ENCODE measurements around the gene POMC.
"Not testable (repeated sequence)": the region's sequence is repeated elsewhere in the genome, so short reads cannot be mapped to it uniquely, and the experiment has no call there.

Gene POMC

DNA sequence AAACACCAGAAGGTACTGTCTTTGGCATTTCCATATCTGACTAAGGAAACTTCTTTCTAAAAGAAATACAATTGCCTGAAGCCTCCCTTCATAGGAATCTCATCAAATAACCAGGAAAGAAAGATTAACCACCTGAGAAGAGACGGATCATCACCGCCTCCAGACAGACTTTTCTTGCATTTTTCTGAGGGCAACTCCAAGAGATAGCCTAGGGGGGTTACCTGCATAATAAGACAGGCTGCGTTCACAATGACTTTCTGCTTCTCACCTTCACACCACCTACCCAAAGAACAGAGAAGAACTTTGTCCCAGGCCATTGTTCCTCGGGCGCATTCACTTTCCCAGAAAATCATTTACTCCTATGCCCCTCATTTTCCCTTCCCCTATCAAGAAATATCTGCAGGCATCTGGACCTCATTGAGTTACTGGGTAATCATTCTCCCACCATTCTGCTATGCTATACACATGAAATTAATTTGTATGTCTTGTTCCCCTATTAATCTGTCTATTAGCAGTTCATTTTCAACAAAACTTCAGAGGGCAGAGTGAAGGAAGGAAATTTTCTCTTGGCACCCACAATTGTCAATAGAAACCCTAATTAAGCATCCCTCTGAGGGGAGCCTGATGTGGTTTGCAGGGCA, 8.3 kb upstream of the POMC start:
- DNase-seq (ENCODE audit: low read depth in 2 of 3, low spot score in 2 of 3) = no peak

DNA sequence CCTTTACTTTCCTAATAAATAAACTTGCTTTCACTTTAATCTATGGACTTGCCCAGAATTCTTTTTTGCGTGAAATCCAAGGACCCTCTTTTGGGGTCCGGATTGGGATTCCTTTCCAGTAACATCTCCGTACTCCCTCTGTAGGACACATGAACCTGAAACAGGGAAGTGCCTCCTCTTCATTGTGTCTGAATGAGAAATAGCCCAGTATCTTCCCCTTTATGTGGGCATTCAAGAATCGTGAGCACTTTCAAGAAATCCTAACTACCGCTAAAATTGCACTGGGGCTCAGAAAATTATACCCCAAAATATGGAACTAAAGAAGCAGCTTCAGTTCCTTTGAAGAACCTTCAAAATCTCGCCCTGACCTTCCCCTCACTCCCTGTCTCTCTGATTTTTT, 7.8 kb upstream of the POMC start:
- no peak for DNase-seq (ENCODE audit: low read depth in 2 of 3, low spot score in 2 of 3)

DNA sequence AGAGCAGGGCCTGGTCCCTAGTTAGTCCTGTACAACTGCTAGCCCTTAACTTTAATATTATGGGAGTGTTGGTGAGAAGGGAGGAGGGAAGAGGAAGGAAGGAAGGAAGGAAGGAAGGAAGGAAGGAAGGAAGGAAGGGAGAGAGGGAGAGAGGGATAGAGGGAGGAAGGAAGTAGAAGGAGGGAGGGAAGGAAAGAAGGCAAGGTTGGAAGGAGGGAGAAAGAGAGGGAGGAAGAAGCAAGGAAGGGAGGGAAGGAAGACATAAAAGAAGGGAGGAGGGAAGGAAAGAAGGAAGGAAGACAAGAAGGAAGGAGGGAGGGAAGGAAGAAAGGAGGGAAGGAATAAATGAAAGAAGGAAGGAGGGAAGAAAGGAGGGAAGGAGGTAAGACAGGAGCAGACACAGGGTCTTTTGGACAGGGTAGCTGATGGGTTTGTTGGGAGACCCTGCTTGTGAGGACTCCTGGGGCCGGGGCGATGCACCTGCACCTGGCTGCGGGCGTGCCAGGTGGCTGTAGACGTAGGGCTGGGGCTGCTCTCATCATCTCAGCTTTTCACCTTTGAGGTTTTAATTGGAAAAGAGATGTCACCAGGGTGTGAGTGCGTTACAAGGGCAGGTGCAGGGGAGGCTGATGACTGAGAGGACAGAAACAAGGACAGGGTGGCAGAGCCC, 5.9 kb upstream of the POMC start:
- no peak for DNase-seq (ENCODE audit: low read depth in 2 of 3, low spot score in 2 of 3)

DNA sequence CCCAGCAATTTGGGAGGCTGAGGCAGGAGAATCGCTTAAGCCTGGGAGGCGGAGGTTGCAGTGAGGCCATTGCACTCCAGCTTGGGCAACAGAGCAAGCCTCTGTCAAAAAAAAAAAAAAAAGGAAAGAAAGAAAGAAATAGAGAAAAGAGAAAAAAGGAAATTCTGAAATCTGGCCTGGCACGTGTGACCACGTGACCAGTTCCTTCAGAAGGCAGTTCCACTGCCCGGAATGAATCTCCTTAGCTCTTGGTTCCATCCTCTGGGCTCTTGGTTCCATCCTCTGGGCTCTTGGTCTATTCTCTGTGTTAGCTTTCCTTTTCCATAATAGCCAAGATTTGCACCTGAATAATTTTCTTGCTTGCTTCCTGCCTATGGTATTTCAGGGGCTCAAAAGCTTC, 5.3 kb upstream of the POMC start:
- no peak for DNase-seq (ENCODE audit: low read depth in 2 of 3, low spot score in 2 of 3)

DNA sequence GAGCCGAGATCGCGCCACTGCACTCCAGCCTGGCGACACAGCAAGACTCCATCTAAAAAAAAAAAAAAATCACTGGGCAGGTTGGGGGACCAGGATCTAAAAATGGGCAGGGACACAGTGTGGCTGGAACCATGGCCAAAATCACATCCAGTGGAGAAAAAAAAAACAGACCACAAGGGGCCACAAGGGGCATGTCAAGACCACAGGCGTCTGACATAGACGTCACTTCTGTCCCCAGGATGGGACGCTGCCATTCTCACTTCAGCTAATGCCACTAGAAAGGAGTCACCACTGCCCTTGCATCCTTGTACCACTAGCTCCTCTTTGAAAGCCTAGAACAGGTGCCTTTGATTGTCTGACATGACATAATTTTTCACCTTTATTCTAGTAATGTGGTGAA, 2.5 kb upstream of the POMC start:
- no peak for DNase-seq (ENCODE audit: low read depth in 2 of 3, low spot score in 2 of 3)

DNA sequence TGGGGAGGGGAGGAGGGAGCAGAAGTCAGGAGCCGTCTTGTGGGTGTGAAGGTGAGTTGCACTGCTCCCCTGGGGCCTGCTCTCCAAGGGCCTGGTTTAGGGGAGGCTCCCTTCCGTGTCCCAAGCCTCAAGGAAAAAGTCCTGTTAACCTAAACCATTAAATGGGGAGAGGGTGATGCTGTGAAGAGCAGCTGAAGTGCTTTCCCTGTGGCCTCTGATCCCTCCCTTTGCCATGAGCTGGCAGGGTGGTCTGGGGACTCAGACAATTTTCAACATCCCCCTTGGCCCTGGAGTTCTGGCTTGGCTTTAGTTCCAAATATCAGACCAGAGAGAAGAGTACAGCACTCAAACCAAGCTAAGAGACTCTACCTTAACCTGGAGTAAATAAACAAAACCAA, 692 bp upstream of the POMC start:
- no peak for DNase-seq (ENCODE audit: low read depth in 2 of 3, low spot score in 2 of 3)

DNA sequence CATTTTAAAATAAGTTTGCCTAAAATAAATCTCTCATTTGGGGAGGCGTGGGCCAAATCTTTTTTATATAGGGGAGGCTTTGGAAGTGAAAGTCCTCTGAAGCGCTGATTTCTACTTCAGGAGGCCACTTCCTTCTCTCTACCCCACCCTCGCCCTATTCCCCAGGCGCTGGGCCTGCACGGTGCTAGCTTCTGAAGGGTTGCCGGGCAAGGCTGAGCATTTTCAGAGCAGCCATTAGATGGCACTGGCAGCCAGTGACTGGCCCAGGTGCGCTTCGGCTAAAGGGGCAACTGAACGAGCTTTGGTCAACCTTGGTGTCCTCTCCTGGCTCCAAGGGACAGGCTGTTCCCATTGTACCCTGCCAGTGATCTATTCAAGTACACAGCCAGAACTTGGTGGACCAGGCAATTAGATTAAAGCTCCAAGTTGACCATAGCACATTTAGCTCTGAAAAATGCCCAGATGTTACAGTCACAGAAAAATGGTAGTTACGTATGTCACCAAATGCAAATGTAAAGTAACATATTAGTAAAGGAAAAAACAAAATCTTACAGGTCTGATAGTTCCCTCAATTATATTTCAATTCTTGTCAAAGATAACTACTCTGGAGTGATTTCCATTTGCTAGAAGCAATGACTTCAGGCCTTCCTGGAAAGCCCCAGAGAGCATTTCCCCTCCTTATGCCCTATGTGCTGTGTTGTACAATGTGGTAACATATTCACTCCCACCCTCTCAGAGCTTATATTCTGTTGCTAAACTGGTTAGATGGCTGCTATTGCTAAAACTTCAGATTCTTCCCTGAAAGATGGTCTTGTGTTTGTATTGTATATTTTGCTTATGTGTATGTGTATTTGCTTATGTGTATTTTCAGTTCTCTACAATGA, 2.1 kb downstream of the POMC start:
- no peak for DNase-seq (ENCODE audit: low read depth in 2 of 3, low spot score in 2 of 3)

DNA sequence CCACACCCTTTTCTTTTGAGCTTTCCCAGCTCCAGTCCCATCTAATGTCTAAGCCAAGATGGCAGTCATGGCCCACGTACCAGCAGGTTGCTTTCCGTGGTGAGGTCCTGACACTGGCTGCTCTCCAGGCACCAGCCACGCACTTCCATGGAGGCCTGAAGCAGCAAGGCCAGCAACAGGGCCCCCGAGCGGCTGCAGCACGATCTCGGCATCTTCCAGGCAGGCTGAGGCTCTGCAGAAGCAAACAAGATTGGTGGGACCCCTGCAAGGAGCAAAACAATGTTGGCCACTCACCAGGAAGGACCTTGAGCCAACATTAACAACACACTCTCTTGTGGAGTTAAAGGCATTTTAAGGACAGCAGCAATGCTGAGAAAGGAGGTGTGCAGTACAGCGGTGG, 3.8 kb downstream of the POMC start:
- no peak for DNase-seq (ENCODE audit: low read depth in 2 of 3, low spot score in 2 of 3)

DNA sequence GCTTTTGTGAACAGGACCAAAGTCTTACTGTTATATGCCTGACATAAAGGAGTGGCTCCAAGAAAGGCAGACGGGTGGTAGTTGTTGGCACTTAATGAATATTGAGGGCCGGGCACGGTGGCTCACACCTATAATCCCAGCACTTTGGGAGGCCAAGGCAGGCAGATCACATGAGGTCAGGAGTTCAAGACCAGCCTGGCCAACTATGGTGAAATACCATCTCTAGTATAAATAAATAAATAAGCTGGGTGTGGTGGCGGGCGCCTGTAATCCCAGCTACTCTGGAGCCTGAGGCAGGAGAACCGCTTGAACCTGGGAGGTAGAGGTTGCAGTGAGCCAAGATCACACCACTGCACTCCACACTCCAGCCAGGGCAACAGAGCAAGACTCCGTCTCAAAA, 6.3 kb downstream of the POMC start:
- DNase-seq (ENCODE audit: low read depth in 2 of 3, low spot score in 2 of 3) = not testable (repeated sequence)

DNA sequence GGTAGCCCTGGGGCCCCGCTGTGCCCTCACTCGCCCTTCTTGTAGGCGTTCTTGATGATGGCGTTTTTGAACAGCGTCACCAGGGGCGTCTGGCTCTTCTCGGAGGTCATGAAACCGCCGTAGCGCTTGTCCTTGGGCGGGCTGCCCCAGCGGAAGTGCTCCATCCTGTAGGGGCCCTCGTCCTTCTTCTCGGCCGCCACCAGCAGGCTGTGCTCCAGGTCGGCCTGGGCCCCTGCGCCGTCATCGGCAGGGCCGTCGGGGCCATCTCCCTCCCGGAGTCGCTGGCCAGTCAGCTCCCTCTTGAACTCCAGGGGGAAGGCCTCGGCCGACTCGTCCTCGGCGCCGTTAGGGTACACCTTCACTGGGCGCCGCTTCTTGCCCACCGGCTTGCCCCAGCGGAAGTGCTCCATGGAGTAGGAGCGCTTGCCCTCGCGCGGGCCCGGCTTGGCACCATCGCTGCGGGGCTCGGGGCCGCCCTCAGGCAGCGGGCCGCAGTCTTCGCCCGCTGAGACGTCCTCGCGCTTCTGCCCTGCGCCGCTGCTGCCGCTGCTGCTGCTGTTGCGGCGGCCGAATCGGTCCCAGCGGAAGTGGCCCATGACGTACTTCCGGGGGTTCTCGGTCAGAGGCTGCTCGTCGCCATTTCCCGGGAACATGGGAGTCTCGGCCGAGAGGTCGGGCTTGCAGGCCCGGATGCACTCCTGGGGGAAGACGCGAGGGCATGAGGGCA, 7.2 kb downstream of the POMC start:
- DNase-seq (ENCODE audit: low read depth in 2 of 3, low spot score in 2 of 3) = peak; percentile 47 to 55 (median 50)

DNA sequence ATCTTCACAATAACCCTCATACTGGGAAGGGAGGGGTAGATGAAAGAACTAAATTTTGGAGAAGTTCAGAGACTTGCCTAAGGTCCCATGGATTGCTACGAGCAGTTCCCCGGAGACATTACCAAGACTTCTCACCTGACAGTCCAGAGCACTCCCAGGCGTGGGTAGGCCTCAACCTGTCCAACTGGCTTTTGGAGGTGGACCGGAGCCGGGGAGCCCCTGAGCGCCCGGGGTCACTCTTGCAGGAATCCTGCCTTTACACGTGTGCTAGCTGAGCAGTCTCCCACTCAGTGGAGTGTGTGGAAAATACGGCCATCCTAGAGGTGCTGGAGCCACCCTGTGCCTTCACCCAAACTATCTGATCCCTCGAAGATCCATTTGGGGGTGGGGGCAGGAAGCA, 8.0 kb downstream of the POMC start:
- no peak for DNase-seq (ENCODE audit: low read depth in 2 of 3, low spot score in 2 of 3)

DNA sequence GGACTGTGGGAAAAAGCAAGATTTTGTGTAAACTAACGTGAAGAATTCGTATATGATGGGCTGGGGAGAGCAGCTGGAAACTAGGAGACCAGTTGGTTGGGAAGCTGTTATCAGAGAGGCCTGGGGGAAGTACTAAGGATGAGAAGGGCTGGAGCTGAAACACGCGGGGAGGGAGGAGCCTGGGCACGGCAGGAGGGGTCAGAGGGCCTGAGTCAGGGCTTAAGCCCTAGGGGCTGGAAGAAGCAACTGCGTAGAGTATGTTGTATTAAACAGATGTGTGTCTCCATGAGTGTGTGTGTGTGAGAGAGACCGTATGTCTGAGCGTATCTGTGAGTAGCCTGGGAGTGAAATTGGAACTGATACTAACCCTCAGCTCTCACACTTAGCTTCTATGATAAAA, 8.4 kb downstream of the POMC start:
- no peak for DNase-seq (ENCODE audit: low read depth in 2 of 3, low spot score in 2 of 3)

DNA sequence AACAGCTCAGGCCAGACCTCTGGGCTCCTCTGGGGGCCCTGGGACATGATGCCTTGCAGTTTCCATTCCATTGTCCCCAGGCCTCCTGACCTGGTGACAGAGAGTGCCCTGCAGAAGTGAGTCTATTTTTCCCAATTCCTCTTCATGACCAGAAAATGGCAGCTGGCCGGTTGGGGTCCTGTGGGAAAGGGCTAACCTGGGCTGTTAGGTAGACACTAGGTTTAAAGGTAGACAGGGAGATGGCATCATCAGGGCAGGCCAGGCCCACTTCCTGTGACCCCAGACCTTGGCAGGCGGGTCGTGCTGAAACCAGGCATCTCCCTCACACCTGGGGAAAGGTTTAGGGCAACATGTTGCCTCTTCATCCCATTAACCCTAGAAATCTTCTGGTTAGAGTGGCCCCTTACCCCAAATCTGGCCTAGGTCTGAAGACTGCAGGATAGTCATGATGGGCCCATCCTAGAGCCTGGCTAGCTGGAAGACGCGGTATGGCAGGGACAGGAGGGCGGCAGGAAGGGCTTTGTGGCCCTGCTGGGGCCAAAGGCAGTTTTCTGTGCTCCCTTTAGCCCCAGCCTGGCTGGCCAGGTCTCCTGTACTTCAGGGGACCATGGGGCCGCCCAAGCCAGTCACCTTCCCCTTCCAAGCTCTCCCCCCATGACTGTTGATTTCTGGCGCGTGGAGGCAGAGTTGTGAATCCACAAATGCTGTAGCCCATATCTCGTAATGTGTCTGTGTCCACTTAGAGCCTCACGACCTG, 10.1 kb downstream of the POMC start:
- DNase-seq (ENCODE audit: low read depth in 2 of 3, low spot score in 2 of 3) = no peak

DNA sequence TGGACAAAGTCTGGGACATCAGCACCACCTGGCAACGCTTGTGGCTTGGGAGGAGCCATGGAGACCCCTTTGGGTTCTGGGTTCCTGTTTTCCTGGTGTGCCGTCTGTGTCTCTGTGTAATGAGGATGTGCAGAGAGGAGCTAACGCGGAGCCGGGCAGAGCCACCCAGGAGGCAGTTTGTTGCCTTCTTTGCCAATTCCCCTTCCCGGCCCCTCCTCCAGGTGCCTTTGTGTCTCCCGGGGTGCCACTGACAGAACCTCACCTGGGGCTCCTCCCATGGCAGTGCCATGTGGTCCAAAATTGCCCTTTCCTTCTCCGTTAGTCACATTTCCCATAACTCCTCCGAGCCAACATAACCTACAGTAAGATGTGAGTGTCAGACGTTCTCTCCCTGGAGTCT, 13.0 kb downstream of the POMC start:
- no peak for DNase-seq (ENCODE audit: low read depth in 2 of 3, low spot score in 2 of 3)

DNA sequence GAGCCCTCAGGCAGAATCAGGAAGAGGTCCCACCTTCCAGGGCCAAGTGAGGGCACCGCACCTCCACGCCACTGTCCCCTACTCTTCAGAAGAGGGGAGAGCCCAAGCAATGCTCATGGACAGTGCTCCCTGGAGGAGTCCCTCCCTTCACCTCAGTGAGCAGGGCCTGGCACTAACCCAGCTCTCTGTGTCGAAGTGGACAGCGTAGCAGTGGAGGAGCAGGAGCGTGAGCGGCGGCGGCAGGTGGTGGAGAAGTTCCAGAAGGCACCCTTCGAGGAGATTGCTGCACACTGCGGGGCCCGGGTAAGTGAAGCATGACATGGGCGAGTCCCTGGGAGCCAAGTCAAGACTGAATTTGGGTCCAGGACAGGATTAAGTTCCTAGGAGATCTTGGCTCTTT, 16.7 kb downstream of the POMC start:
- DNase-seq (ENCODE audit: low read depth in 2 of 3, low spot score in 2 of 3) = no peak

DNA sequence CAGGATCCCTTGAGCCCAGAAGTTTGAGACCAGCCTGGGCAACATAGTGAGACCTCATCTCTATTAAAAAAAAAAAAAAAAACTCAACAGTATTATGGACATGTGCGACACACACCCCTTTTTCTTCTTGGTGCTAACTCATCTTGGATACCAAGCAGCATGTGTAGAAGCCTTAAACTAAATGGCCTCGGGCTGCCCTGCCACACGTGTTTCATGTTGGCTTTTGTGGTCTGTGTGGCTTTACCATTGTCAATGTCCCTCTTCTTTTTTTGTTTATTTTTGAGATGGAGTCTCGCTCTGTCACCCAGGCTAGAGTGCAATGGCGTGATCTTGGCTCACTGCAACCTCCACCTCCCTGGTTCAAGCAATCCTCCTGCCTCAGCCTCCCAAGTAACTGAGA, 17.4 kb downstream of the POMC start:
- DNase-seq (ENCODE audit: low read depth in 2 of 3, low spot score in 2 of 3) = not testable (repeated sequence)

DNA sequence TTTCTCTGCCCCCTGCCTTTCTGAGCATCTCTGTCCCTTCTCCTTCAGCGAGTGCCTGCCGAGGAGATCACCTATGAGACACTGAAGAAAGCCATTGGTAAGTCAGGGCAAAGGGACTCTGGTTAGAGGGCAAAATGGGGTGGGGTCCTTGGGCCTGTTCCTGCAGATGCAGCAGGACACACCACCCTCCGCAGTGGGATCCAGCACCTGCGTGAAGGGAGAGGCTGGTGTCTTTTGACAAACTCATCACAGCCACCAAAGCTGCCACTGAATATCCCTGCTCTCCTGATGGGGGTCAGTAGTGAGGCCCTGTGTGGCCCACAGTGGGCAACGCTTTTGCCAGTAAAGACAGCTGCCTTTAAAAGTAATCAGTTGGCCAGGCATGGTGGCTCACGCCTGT, 18.7 kb downstream of the POMC start:
- no peak for DNase-seq (ENCODE audit: low read depth in 2 of 3, low spot score in 2 of 3)

DNA sequence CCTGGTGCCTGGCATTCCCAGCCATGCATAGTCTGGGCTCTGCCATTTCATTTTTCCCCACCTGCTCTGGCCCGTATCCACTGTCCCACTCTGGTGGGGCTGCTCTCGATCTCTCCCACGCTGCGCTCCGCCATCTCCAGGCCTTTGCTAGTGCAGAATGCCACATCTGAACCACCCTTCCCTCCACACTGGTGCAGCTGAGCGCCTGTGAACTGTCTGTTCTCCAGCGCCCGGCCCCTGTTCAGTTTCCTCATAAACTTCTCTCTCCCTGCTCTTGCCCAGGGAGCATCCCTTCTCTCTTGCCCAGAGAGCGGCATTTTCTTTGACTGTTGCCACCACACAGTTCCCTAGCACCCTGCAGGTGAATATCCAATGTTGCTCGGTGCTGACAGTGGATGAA, 21.5 kb downstream of the POMC start:
- DNase-seq (ENCODE audit: low read depth in 2 of 3, low spot score in 2 of 3) = no peak

DNA sequence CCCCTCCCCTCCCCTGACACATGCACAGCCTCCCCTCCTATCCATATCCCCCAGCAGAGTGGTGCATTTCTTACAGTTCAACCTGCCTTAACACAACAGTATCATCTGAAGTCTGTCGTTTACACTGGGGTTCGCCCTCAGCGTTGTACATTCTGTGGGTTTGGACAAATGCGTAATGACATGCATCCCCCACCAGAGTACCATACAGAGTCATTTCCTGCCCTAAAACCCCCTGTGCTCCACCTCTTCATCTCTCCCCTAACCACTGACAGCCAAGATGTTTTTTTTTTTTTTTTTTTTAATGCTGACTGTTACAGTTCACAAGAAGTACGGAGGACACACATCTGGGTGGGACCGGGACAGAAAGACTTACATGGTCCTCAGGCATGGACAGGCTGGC, 22.6 kb downstream of the POMC start:
- no peak for DNase-seq (ENCODE audit: low read depth in 2 of 3, low spot score in 2 of 3)

DNA sequence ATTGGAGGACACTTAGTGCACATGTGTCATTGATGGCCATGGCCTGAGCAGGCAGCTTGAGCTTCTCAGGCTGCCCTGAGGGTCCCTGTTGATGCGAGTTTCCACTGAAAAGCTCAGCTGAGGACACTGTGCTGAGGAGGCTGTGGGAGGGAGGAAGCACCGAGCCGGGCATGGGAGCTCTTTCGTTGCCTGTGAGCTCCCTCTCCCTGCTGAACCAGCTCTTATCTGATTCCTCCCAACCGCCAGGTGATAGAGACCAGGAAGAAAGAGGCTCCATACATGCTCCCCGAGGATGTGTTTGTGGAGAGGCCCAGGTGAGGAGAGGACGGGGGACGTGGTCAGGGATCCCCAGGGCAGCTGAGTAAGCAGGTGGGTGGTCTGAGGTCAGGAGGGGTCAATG, 27.3 kb downstream of the POMC start:
- DNase-seq (ENCODE audit: low read depth in 2 of 3, low spot score in 2 of 3) = no peak

DNA sequence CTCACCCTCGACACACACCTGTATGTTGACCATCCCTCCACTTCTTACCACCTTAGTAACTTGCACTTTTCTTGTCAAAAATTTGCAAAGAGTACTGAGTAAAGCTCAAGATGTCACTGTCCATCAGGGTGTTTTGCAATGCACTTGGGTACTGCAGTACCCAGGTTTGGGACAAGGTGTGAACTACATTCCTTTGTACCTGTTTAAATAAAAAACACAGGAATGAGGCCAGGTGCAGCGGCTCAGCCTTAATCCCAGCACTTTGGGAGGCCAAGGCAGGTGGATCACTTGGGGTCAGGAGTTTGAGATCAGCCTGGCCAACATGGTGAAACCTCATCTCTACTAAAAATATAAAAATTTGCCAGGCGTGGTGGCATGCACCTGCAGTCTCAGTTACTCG, 27.8 kb downstream of the POMC start:
- not testable (repeated sequence) for DNase-seq (ENCODE audit: low read depth in 2 of 3, low spot score in 2 of 3)

Data from activated CD8-positive, alpha-beta memory T cell treated with anti-CD3 and anti-CD28 coated beads for 48 hours (primary cell).